Measurements from ENCODE around the gene CDH4. TPM values are rescaled to one million over a fixed set of nuclear protein-coding genes. Genes with fewer than 3 reads are reported as not detected.
A peak's percentile ranks its signal among the peaks of the same experiment; 100 is the strongest.

The CDH4 gene
- total and polyA plus RNA-seq, 4 experiments from 2014 or later = 0.39 to 1.1 (median 0.41) TPM; not detected in 1

GRCh38 chr20:61989741-61990140 is 737.7 kb downstream of the CDH4 start:
- Mint-ChIP-seq H3K36me3 (peaks cover 75 to 81% of the 10 kb centered on the region in 2 donors), H3K4me3 (peak overlapping the region in 1 of 8 donors; percentile 26), H3K9me3 (peaks cover 0 to 33% (median 19%) of the 10 kb centered on the region in 8 donors), H3K4me1 (peaks cover 0 to 6% (median 2%) of the 10 kb centered on the region in 4 donors), H3K27ac (peak overlapping the region in 1 of 7 donors; percentile 37), H3K27me3 (no peaks in the 10 kb centered on the region)
- Histone ChIP-seq H3K4me3 (ENCODE audit: low read length in 2 of 2) (no peak overlapping the region), H3K27ac (ENCODE audit: low read depth, low read length) (no peak overlapping the region), H3K36me3 (ENCODE audit: insufficient read depth, low read length) (peaks cover 28% of the 10 kb centered on the region), H3K27me3 (ENCODE audit: insufficient read depth, low read length) (no peaks in the 10 kb centered on the region), H3K4me1 (ENCODE audit: insufficient read depth, low read length) (peaks cover 8% of the 10 kb centered on the region), H3K9me3 (ENCODE audit: control insufficient read depth in 1 of 2, low read length in 2 of 2) (no peaks in the 10 kb centered on the region)
- intact Hi-C loops (cut with micrococcal nuclease) = no loop called here
- no peak for DNase-seq
- ChIA-PET CTCF (ENCODE audit: partially characterized antibody) (no interaction called here), POLR2A (ENCODE audit: partially characterized antibody) (no interaction called here)

Small RNA genes lying within 50 kb of the gene (microRNA-seq; reads per million reads assigned to microRNA genes)
- not detected for gene MIR1257 (ENCODE audit: borderline microRNAs expressed, borderline number of aligned reads, borderline replicate concordance)
